Measurements from ENCODE around the gene MAP3K8. TPM values are rescaled to one million over a fixed set of nuclear protein-coding genes. Genes with fewer than 3 reads are reported as not detected.
"Not testable (repeated sequence)": the region's sequence is repeated elsewhere in the genome, so short reads cannot be mapped to it uniquely, and the experiment has no call there.

MAP3K8 gene
- total RNA-seq, 1 experiment from 2014 or later: 1.2 TPM

DNA sequence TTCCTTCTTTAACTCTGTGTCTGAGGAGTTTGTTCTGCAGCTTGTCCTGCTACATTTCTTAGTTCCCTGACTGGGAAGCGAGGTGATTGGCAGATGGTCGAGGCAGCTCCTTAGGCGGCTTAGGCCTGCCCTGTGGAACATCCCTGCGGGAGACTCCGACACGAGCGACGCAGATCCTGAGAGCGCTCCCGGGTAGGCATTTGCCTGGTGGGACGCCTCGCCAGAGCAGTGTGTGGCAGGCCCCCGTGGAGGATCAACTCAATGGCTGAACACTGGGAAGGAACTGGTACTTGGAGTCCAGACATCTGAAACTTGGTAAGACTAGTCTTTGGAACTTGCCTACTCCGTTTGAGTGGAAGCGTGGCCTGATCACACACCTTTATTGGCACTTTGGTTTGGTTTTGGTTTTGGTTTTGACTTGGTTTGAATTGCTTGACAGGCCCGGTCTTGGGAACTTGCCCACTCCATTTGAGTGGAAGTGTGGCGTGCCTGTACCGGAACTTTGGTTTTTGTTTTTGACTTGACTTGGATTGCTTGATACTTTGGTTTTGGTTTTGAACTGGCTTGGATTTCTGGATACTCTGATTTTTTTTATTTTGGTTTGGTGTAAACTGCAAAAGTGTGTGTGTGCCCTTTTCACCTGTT, 42.6 kb downstream of the MAP3K8 start:
- Histone ChIP-seq H3K36me3 (no peaks in the 10 kb centered on the region), H3K9me3 (replicated peaks) (no peaks in the 10 kb centered on the region), H3K27me3 (no peaks in the 10 kb centered on the region), H3K4me3 (no peak overlapping the region), H3K27ac (no peak overlapping the region), H3K4me1 (no peaks in the 10 kb centered on the region)
- no peak for DNase-seq

DNA sequence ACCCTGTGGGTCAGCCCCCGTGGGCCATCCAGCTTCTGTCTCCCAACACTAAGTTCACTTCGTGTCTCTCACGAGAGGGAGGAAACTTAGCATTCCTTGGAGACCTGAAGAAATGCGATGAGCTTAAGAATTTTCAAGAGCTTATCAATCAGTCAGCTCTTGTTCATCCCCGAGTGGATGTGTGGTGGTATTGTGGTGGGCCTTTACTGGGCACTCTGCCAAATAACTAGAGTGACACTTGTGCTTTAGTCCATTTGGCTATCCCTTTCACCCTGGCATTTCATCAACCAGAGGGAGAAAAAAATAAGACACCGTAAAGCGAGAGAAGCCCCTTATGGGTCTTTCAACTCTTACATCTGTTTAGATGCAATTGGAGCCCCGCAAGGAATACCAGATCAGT, 45.5 kb downstream of the MAP3K8 start:
- not testable (repeated sequence) for H3K27ac ChIP-seq; H3K36me3 ChIP-seq; H3K4me1 ChIP-seq; H3K4me3 ChIP-seq; H3K27me3 ChIP-seq; H3K9me3 ChIP-seq (replicated peaks)
- DNase-seq: peak in 1 of 2 experiments; percentile 26

DNA sequence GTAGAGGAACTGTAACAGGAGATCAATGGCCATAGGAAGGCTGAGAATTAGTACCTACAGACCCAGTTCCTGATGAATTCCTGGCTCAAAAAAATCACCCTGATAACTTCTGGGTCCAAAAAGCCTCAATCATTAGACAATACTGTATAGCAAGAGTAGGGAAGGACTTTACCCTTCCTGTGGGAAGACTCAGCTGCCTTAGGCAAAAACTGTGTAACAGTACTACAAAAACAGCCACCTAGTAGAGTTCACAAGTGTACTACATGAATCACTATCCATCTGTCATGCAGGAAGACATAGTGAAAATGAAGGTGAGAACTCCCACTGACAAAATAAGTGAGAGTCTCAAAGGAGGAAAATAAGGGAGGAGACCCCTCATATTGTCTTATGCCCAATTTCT, 47.6 kb downstream of the MAP3K8 start:
- no peaks in the 10 kb centered on the region for H3K4me1 ChIP-seq
- H3K9me3 ChIP-seq (replicated peaks): no peaks in the 10 kb centered on the region
- no peaks in the 10 kb centered on the region for H3K27me3 ChIP-seq
- no peak overlapping the region for H3K4me3 ChIP-seq
- H3K36me3 ChIP-seq: no peaks in the 10 kb centered on the region
- no peak for DNase-seq
- H3K27ac ChIP-seq: no peak overlapping the region

DNA sequence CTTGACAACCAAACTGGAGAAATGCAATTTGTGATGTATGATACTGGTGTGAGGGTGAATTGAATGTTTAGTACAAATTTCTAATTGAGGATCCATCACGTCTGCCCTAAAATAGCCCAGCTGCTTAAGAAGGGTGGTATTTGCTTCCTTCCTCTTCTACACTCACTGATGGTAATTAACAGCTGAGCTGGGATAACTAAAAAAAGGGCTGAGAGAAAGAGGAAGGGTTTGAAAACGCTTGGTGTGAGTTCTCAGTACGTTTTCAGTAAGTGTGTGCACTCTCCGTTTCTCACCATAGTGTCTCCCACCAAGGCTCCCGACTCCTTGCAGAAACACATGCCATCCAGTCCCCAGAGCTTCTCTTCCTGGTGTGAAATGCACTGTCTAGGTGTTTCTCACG, 54.3 kb downstream of the MAP3K8 start:
- H3K4me3 ChIP-seq: no peak overlapping the region
- no peaks in the 10 kb centered on the region for H3K4me1 ChIP-seq
- no peak overlapping the region for H3K27ac ChIP-seq
- no peaks in the 10 kb centered on the region for H3K36me3 ChIP-seq
- no peak for DNase-seq
- no peaks in the 10 kb centered on the region for H3K9me3 ChIP-seq (replicated peaks)
- H3K27me3 ChIP-seq: no peaks in the 10 kb centered on the region

DNA sequence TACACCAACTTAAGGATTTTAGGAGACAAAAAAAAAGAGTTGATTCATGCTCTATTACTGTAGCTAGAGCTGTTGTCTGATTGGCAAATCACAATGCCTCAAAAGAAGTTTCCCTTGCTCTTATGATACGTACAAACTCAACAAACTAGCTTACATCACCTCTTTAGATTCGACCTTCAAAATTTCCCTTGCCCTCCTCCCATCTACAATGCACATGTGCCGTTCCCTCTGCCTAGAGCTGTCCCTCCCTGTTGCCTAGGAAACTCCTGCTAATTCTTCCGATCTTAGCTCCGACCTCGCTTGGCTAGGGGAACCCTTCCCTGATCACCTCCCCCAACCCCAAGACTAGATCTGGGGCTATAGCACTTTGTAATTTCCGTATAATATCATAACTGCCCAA, 55.4 kb downstream of the MAP3K8 start:
- H3K4me3 ChIP-seq: no peak overlapping the region
- H3K27ac ChIP-seq: no peak overlapping the region
- no peaks in the 10 kb centered on the region for H3K9me3 ChIP-seq (replicated peaks)
- no peaks in the 10 kb centered on the region for H3K4me1 ChIP-seq
- no peaks in the 10 kb centered on the region for H3K36me3 ChIP-seq
- H3K27me3 ChIP-seq: no peaks in the 10 kb centered on the region
- no peak for DNase-seq

DNA sequence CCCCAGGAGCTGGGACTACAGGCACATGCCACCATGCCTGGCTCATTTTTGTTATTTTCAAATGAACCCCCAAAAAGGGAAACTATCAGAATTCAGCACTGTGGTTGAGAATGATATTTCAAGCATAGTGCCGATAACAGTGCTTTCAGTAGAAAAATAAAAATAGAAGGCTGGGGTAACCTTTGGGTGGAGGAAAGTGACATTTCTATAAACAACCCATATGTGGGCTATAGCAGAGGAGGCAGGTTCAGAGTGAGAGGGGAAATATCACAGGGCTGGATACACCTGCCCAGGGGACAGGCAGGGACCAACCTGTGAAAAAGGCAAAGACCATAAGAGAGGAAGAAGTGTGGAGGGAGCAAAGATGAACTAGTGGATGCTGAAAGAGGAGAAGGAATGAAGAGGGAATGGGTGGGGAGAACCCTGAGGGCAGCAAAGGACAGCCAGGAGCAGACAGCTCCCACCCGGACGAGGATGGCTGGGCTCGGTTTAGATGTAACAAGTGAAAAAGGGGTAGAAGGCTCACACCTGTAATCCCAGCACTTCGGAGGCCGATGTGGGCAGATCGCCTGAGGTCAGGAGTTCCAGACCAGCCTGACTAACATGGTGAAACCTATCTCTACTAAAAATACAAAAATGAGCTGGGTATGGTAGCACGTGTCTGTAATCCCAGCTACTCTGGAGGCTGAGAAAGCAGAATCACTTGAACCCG, 56.5 kb downstream of the MAP3K8 start:
- no peak for DNase-seq
- Histone ChIP-seq H3K27ac (no peak overlapping the region), H3K27me3 (no peaks in the 10 kb centered on the region), H3K4me3 (no peak overlapping the region), H3K9me3 (replicated peaks) (no peaks in the 10 kb centered on the region), H3K36me3 (no peaks in the 10 kb centered on the region), H3K4me1 (no peaks in the 10 kb centered on the region)

DNA sequence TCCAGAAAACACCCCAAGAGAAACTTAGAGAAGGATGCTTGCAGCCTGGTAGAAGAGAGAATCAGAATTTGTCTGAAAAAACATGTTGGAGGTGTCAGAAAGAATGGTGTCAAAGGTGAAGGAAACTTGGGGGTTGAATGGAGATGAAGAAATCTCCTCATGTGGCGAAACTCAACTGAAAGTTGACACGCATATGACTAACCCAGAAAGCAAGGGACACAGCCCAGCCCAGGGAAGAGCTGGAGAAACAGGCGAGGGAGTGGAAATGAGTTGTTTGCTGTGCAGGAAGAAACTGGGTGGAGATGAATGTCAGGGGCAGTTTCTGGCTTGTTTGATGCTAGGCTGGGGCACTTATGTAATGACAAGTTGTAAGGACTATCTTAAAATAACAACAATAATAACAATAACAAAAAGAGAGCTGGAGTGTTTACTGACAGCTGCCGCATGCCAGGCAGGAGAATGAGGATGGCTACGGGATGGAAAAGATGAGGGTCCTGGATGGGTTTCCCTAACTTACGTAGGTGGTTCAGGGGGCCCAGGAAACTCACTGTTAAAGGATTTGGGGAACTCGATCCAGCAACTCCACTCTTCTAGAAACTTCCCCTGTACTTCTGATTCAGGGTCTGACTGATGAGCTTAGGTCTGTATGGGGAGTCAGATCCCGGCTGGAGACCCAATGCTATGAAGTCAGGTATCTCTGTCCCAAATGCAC, 57.4 kb downstream of the MAP3K8 start:
- DNase-seq: no peak
- Histone ChIP-seq H3K27ac (no peak overlapping the region), H3K36me3 (no peaks in the 10 kb centered on the region), H3K27me3 (no peaks in the 10 kb centered on the region), H3K9me3 (replicated peaks) (no peaks in the 10 kb centered on the region), H3K4me1 (no peaks in the 10 kb centered on the region), H3K4me3 (no peak overlapping the region)

DNA sequence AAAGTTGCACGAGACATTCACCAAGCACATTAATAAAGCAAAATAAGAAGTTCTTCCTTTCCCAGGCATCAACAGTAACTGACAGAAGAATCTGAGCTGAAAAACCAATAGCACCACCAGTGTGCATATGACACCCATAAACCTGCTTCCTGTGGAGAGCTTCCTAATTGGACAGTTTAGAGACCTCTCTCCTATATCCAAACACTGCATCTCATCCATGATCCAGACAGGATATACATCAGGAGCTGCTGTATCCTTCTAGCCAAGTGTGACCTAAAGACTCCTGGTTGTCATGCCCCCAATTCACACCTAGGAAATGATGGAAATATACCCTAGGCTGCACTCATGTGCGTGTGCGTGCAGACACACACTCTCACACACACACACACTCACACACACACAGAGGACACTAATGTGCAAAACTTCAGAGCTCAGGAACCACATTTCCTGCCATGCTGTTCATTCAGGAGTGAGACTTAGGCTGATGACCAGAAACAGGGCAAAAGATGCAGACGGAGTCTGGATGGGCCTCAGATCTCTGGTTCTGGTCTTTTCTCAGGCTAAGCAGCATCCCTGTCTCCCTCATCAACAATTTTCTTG, 58.0 kb downstream of the MAP3K8 start:
- Histone ChIP-seq H3K27ac (no peak overlapping the region), H3K4me1 (no peaks in the 10 kb centered on the region), H3K4me3 (no peak overlapping the region), H3K36me3 (no peaks in the 10 kb centered on the region), H3K9me3 (replicated peaks) (no peaks in the 10 kb centered on the region), H3K27me3 (no peaks in the 10 kb centered on the region)
- DNase-seq: no peak

DNA sequence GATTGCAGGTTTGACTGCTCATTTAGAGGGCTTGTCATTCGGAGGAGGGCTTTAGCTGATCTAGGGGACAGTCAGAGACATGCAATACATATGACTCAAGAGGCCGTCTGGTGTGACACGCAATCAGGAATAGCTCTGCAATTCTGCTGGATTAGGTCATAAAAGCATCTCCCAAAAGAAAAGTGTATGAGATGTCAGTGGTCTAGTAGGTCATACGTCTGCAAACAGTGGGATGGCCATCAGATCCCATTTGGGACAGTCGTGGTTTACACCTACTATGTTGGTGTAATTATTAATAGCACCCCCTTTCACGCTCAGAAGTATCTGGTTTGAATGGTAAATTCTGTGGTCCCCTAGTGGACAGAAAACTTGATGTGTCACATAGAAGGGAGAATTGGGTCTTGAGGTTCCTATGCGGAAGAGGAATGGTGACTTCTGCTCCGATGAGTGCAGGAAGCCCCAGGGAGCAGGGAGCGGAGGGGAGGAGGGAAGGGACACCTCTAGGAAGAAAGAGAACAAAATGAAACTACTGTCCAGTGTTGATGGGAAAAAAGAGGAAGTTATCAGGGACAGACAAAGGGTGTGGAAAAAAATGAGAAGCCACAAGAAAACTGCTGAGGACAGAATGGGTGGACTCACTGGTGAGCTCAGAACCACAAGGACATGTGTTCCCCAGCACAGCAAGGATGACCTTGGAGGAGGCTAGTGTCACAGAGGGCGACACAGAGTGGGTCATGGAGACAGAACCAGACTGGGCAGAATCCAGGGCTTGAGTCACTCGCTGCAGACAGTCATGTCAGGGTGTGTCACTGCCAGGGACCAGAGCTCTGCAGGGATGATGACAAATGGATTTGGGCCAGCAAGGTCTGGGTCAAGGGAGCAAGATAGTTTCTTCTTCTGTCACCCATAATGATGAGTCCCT, 59.9 kb downstream of the MAP3K8 start:
- H3K4me3 ChIP-seq: no peak overlapping the region
- H3K36me3 ChIP-seq: no peaks in the 10 kb centered on the region
- DNase-seq: no peak
- no peaks in the 10 kb centered on the region for H3K9me3 ChIP-seq (replicated peaks)
- peaks cover 2% of the 10 kb centered on the region; the same call in 1 of the 2 replicates for H3K27me3 ChIP-seq
- no peaks in the 10 kb centered on the region for H3K4me1 ChIP-seq
- no peak overlapping the region for H3K27ac ChIP-seq

DNA sequence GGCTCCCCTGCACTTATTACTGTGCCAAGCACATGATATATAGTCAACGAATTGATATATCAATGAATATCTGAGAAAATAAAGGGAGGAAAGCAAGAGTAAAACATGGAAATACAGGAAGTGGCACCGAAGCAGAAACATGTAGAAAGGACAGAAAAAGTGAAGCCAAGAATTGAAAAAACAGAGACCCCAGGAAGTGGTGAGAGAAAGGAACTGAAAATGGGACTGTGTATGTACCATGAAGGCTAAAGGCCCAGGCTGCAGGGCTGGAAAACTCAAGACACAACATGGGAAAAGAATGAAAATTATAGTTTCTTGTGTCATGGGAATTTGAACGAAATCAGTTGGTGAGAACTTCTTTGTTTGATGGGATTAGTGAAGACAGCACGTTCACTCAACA, 60.6 kb downstream of the MAP3K8 start:
- Histone ChIP-seq H3K4me1 (no peaks in the 10 kb centered on the region), H3K9me3 (replicated peaks) (no peaks in the 10 kb centered on the region), H3K4me3 (no peak overlapping the region), H3K27me3 (peaks cover 5% of the 10 kb centered on the region; the same call in 1 of the 2 replicates), H3K27ac (no peak overlapping the region), H3K36me3 (no peaks in the 10 kb centered on the region)
- no peak for DNase-seq

DNA sequence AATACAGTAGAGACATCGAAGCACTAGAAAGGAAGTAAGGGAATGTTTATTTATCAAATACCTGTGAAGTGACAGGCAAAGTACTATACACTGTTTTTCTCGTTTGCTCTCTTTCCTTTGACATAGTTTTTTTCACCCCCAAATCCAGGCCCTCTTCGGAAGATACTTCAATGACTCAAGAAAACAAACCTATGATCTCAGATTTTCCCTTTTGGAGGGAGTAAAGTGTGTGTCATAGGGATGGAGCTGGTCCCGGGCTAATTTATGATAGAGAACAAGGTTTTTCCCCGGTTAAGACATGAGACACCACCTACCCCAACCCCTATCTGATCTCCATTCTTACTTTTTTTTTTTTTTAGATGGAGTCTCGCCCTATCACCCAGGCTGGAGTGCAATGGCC, 61.7 kb downstream of the MAP3K8 start:
- no peak for DNase-seq
- H3K27ac ChIP-seq: no peak overlapping the region
- no peaks in the 10 kb centered on the region for H3K36me3 ChIP-seq
- H3K4me1 ChIP-seq: no peaks in the 10 kb centered on the region
- no peaks in the 10 kb centered on the region for H3K9me3 ChIP-seq (replicated peaks)
- H3K4me3 ChIP-seq: no peak overlapping the region
- H3K27me3 ChIP-seq: peaks cover 5% of the 10 kb centered on the region; the same call in 1 of the 2 replicates

DNA sequence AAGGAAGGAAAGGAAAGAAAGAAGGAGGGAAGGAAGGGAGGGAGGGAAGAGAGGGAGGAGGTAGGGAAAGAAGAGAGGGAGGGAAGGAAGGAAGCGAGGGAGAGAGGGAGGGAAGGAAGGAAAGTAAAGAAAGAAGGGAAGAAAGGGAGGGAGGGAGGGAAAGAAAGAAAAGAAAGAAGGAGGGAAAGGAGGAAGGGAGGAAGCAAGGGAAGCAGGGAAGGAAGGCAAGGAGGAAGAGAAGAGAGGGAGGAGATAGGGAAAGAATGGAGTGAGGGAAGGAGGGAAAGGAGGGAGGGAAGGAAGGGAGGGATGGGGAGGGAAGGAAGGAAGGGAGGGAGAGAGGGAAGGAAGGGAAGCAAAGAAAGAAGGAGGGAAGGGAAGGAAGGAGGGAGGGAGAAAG, 65.8 kb downstream of the MAP3K8 start:
- Histone ChIP-seq H3K27ac (no peak overlapping the region), H3K9me3 (replicated peaks) (no peaks in the 10 kb centered on the region), H3K4me3 (no peak overlapping the region), H3K4me1 (peaks cover 5% of the 10 kb centered on the region), H3K27me3 (peaks cover 5% of the 10 kb centered on the region; the same call in 1 of the 2 replicates), H3K36me3 (no peaks in the 10 kb centered on the region)
- no peak for DNase-seq

DNA sequence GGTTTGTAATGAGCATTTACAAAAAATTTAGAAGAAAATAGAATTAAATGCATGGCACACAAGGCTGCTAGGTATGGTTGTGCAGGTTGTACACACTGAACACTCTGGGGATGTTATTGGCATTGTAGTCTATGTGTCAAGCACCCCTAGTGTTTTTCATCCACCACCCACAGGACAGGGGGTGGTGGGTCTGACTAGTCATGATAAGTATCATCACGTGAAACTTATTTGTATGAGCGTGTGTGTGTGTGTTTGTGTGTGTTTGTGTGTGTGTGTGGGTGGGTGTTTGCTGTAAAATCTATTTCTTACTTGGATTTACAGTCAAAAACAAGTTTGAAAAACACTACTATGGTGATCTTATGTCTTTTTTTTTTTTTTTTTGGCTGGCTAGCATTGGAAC, 66.5 kb downstream of the MAP3K8 start:
- H3K36me3 ChIP-seq: no peaks in the 10 kb centered on the region
- no peak overlapping the region for H3K4me3 ChIP-seq
- DNase-seq: no peak
- peaks cover 5% of the 10 kb centered on the region for H3K4me1 ChIP-seq
- peaks cover 5% of the 10 kb centered on the region; the same call in 1 of the 2 replicates for H3K27me3 ChIP-seq
- H3K27ac ChIP-seq: no peak overlapping the region
- no peaks in the 10 kb centered on the region for H3K9me3 ChIP-seq (replicated peaks)

DNA sequence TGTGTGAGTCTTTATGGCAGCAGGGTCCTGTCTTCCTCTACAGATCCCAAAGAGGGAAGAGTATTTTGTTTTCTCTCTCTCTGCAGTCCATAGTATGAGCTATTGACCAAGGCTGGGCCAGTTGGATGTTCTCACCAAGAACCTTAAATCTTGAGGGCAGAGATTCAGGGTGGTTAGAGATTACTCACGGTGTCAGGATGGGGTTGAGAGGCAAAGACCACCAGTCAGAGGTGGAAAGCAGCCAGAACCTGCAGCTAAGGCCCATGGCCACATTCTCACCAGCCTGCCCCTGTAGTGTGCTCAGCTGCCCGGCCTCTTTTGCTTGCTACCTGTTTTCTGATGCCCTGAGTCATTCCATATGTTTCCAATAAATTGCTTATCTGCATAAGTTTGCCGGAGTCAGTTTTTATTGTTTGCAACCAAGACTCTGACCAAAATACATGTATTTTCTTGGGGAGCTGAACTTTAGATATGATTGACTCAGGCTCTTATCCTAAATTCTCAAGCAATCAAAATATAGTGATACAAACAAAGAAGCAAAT, 67.0 kb downstream of the MAP3K8 start:
- H3K27ac ChIP-seq: no peak overlapping the region
- H3K4me3 ChIP-seq: no peak overlapping the region
- peaks cover 5% of the 10 kb centered on the region for H3K4me1 ChIP-seq
- H3K27me3 ChIP-seq: peaks cover 5% of the 10 kb centered on the region; the same call in 1 of the 2 replicates
- no peaks in the 10 kb centered on the region for H3K36me3 ChIP-seq
- H3K9me3 ChIP-seq (replicated peaks): no peaks in the 10 kb centered on the region
- DNase-seq: no peak
